Effector memory CD8-positive, alpha-beta T cell (primary cell): ENCODE data around the gene BABAM2.
"Not testable (repeated sequence)": the region's sequence is repeated elsewhere in the genome, so short reads cannot be mapped to it uniquely, and the experiment has no call there.

Experiments used
- ATAC-seq: fragments of 150-1000 bp; cut with Tn5 transposase; replicated peaks from 2 replicates; pipeline ENCODE4 v1.10.0; 2021; ENCODE audit warnings: mild to moderate bottlenecking, moderate library complexity
- DNase-seq, 3 experiments: peaks; one replicate each; pipeline ENCODE4 v3.0.0; 2021
- H3K27ac Mint-ChIP-seq, 2 donors: one replicate each; pipeline ENCODE4 v1.8.0; 2022; ENCODE audit warnings: mild to moderate bottlenecking in 2 of 2, mixed read lengths in 2 of 2, moderate library complexity in 2 of 2
- H3K27me3 Mint-ChIP-seq, 2 donors: one replicate each; pipeline ENCODE4 v1.8.0; 2022; ENCODE audit warnings: mixed read lengths in 2 of 2
- H3K36me3 Mint-ChIP-seq: one replicate; pipeline ENCODE4 v1.8.0; 2022; ENCODE audit warnings: mild to moderate bottlenecking, moderate library complexity, mixed read lengths; ENCODE audit not compliant: insufficient read depth
- H3K4me1 Mint-ChIP-seq, 2 donors: one replicate each; pipeline ENCODE4 v1.8.0; 2022; ENCODE audit warnings: low read depth in 2 of 2, mixed read lengths in 2 of 2
- H3K4me3 Mint-ChIP-seq, 2 donors: one replicate each; pipeline ENCODE4 v1.8.0; 2022; ENCODE audit warnings: mild to moderate bottlenecking in 2 of 2, mixed read lengths in 2 of 2, moderate library complexity in 2 of 2
- H3K9me3 Mint-ChIP-seq, 2 donors: one replicate each; pipeline ENCODE4 v1.8.0; 2022; ENCODE audit warnings: mixed read lengths in 2 of 2

BABAM2 gene

GRCh38 chr2:28026230-28026629, 135.7 kb downstream of the BABAM2 start:
- H3K27ac Mint-ChIP-seq, H3K27me3 Mint-ChIP-seq, H3K4me1 Mint-ChIP-seq, DNase-seq, H3K4me3 Mint-ChIP-seq, H3K36me3 Mint-ChIP-seq, ATAC-seq, H3K9me3 Mint-ChIP-seq: not testable (repeated sequence)

GRCh38 chr2:28028025-28028424, 137.5 kb downstream of the BABAM2 start:
- DNase-seq (no peak), ATAC-seq (no peak)
- H3K9me3 Mint-ChIP-seq: no peaks in the 10 kb centered on the region
- no peak overlapping the region for H3K27ac Mint-ChIP-seq
- H3K27me3 Mint-ChIP-seq: no peaks in the 10 kb centered on the region
- no peaks in the 10 kb centered on the region for H3K4me1 Mint-ChIP-seq
- no peak overlapping the region for H3K4me3 Mint-ChIP-seq
- H3K36me3 Mint-ChIP-seq: peaks cover 6% of the 10 kb centered on the region

- Mint-ChIP-seq H3K9me3 (no peaks in the 10 kb centered on the region), H3K27me3 (no peaks in the 10 kb centered on the region)
These were observed 140.1 kb downstream of the BABAM2 start for GRCh38 chr2:28030600-28030999.

GRCh38 chr2:28032816-28033215, 142.3 kb downstream of the BABAM2 start:
- H3K36me3 Mint-ChIP-seq: no peaks in the 10 kb centered on the region
- no peak for ATAC-seq
- no peak overlapping the region for H3K27ac Mint-ChIP-seq
- H3K9me3 Mint-ChIP-seq: no peaks in the 10 kb centered on the region
- no peak for DNase-seq
- H3K4me3 Mint-ChIP-seq: no peak overlapping the region
- H3K27me3 Mint-ChIP-seq: no peaks in the 10 kb centered on the region
- no peaks in the 10 kb centered on the region for H3K4me1 Mint-ChIP-seq

More at GRCh38 chr2:28030600-28030999, 140.1 kb downstream of the BABAM2 start:
- Mint-ChIP-seq H3K4me3 (no peak overlapping the region), H3K27ac (no peak overlapping the region), H3K4me1 (no peaks in the 10 kb centered on the region), H3K36me3 (peaks cover 3% of the 10 kb centered on the region)
- no peak for DNase-seq
- ATAC-seq: no peak

GRCh38 chr2:28034696-28035095, 144.2 kb downstream of the BABAM2 start:
- no peak overlapping the region for H3K27ac Mint-ChIP-seq
- DNase-seq (no peak), ATAC-seq (no peak)
- H3K36me3 Mint-ChIP-seq: no peaks in the 10 kb centered on the region
- no peaks in the 10 kb centered on the region for H3K27me3 Mint-ChIP-seq
- no peaks in the 10 kb centered on the region for H3K9me3 Mint-ChIP-seq
- no peaks in the 10 kb centered on the region for H3K4me1 Mint-ChIP-seq
- no peak overlapping the region for H3K4me3 Mint-ChIP-seq

GRCh38 chr2:28035163-28035690, 144.7 kb downstream of the BABAM2 start:
- no peak overlapping the region for H3K27ac Mint-ChIP-seq
- DNase-seq (no peak), ATAC-seq (no peak)
- no peaks in the 10 kb centered on the region for H3K4me1 Mint-ChIP-seq
- H3K36me3 Mint-ChIP-seq: no peaks in the 10 kb centered on the region
- no peak overlapping the region for H3K4me3 Mint-ChIP-seq
- H3K9me3 Mint-ChIP-seq: no peaks in the 10 kb centered on the region
- no peaks in the 10 kb centered on the region for H3K27me3 Mint-ChIP-seq

GRCh38 chr2:28035816-28036215, 145.3 kb downstream of the BABAM2 start:
- no peaks in the 10 kb centered on the region for H3K4me1 Mint-ChIP-seq
- no peaks in the 10 kb centered on the region for H3K36me3 Mint-ChIP-seq
- ATAC-seq (no peak), DNase-seq (no peak)
- no peaks in the 10 kb centered on the region for H3K27me3 Mint-ChIP-seq
- H3K27ac Mint-ChIP-seq: no peak overlapping the region
- no peak overlapping the region for H3K4me3 Mint-ChIP-seq
- H3K9me3 Mint-ChIP-seq: no peaks in the 10 kb centered on the region

GRCh38 chr2:28036307-28036706, 145.8 kb downstream of the BABAM2 start:
- H3K27me3 Mint-ChIP-seq: no peaks in the 10 kb centered on the region
- no peaks in the 10 kb centered on the region for H3K9me3 Mint-ChIP-seq
- DNase-seq: no peak
- no peaks in the 10 kb centered on the region for H3K36me3 Mint-ChIP-seq
- H3K4me1 Mint-ChIP-seq: no peaks in the 10 kb centered on the region
- H3K27ac Mint-ChIP-seq: no peak overlapping the region
- no peak for ATAC-seq
- no peak overlapping the region for H3K4me3 Mint-ChIP-seq

GRCh38 chr2:28038722-28039121, 148.2 kb downstream of the BABAM2 start:
- Mint-ChIP-seq H3K4me1 (peaks cover 0 to 9% of the 10 kb centered on the region in 2 donors), H3K27ac (no peak overlapping the region), H3K4me3 (no peak overlapping the region), H3K27me3 (no peaks in the 10 kb centered on the region), H3K36me3 (peaks cover 4% of the 10 kb centered on the region), H3K9me3 (no peaks in the 10 kb centered on the region)
- no peak for DNase-seq
- no peak for ATAC-seq

- Mint-ChIP-seq H3K27ac (no peak overlapping the region), H3K27me3 (no peaks in the 10 kb centered on the region), H3K9me3 (no peaks in the 10 kb centered on the region), H3K4me1 (peaks cover 0 to 9% of the 10 kb centered on the region in 2 donors), H3K36me3 (peaks cover 4% of the 10 kb centered on the region), H3K4me3 (no peak overlapping the region)
- ATAC-seq: no peak
- DNase-seq: no peak
These were observed 155.3 kb downstream of the BABAM2 start for GRCh38 chr2:28045676-28046351.

GRCh38 chr2:28046921-28047320, 156.4 kb downstream of the BABAM2 start:
- Mint-ChIP-seq H3K36me3 (peaks cover 4% of the 10 kb centered on the region), H3K27me3 (no peaks in the 10 kb centered on the region)

GRCh38 chr2:28047681-28048080, 157.2 kb downstream of the BABAM2 start:
- no peak for ATAC-seq
- Mint-ChIP-seq H3K36me3 (peaks cover 3% of the 10 kb centered on the region), H3K4me1 (no peaks in the 10 kb centered on the region), H3K27ac (no peak overlapping the region), H3K27me3 (no peaks in the 10 kb centered on the region), H3K9me3 (no peaks in the 10 kb centered on the region), H3K4me3 (no peak overlapping the region)
- no peak for DNase-seq

More at GRCh38 chr2:28046921-28047320, 156.4 kb downstream of the BABAM2 start:
- DNase-seq (no peak), ATAC-seq (no peak)
- Mint-ChIP-seq H3K4me1 (peaks cover 0 to 6% of the 10 kb centered on the region in 2 donors), H3K9me3 (no peaks in the 10 kb centered on the region), H3K27ac (no peak overlapping the region), H3K4me3 (no peak overlapping the region)

GRCh38 chr2:28048341-28048740, 157.8 kb downstream of the BABAM2 start:
- Mint-ChIP-seq H3K27me3 (no peaks in the 10 kb centered on the region), H3K4me1 (no peaks in the 10 kb centered on the region), H3K4me3 (no peak overlapping the region), H3K9me3 (no peaks in the 10 kb centered on the region), H3K27ac (no peak overlapping the region), H3K36me3 (peaks cover 3% of the 10 kb centered on the region)
- ATAC-seq: no peak
- DNase-seq: no peak

- Mint-ChIP-seq H3K27me3 (no peaks in the 10 kb centered on the region), H3K4me1 (no peaks in the 10 kb centered on the region), H3K36me3 (peaks cover 3% of the 10 kb centered on the region), H3K27ac (no peak overlapping the region), H3K9me3 (no peaks in the 10 kb centered on the region), H3K4me3 (no peak overlapping the region)
- ATAC-seq (no peak), DNase-seq (no peak)
These were observed 158.9 kb downstream of the BABAM2 start for GRCh38 chr2:28049416-28049815.
